Stomach (tissue), 4 donors: ENCODE data around the gene EDRF1.

ENCODE experiments used
- EP300 ChIP-seq: sonication (generic); formaldehyde crosslinking; IDR thresholded peaks from one replicate; pipeline ENCODE4 v1.6.1; 2017; ENCODE audit warnings: antibody characterized with exemption
- POLR2A ChIP-seq, 4 donors: fragments of 450-650 bp; IDR thresholded peaks; one replicate each; pipeline ENCODE4 v1.6.1; 2016; ENCODE audit warnings: antibody characterized with exemption in 4 of 4, control low read depth in 2 of 4, mild to moderate bottlenecking in 1 of 4, moderate library complexity in 1 of 4
- TF ChIP-seq, protein P1 (sequence below), 7 experiments: fragments of 450-650 bp in 4 of 7; fragments of 200-600 bp in 3 of 7; sonication (generic) in 3 of 7; IDR thresholded peaks; one replicate each; pipeline ENCODE4 v1.5.1; 2016 to 2019; ENCODE audit warnings: antibody characterized with exemption in 7 of 7, control low read depth in 2 of 7, mild to moderate bottlenecking in 1 of 7

DNA sequence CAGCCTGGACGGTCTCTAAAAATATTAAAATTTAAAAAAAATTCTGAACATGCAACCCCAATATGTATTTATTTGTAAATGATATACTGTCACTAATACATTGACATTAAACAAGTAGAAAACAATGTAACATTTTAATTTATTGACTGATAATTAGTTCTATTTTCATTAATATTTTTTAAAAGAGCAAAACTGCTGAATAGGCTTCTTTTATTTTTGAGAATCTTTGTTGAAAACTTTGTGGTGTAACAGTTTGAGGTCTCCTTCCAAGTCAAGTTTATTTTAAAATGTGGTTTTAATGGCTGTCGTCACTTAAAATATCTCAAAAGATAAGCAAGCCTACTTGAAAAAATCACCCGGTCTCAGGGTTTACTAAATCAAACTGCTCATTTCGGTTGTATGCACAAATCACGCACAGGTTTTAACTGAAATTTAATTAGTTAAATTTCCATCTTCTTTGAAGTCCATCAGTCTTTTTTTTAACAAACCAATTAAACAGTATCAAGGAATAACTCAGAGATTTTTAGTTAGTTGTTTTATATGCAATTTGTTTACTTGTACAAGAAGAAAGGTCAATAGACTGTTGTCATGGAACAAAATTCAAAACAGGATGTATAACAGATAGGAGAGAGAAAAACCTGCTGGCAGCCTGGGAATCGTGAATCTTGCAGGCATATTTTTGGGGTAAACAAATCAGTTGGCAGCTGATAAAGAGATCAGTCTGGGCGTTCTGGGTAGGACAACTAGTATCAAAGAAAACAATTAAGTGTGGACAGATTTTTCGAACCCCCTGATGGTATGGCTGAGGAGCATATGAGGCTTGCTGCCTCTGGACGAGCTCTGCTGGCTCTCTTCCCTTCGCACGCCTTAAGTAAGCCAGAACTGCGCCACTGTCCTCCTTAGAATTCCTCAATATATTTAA, 9.7 kb upstream of the EDRF1 start:
- TF ChIP-seq, protein P1, sequence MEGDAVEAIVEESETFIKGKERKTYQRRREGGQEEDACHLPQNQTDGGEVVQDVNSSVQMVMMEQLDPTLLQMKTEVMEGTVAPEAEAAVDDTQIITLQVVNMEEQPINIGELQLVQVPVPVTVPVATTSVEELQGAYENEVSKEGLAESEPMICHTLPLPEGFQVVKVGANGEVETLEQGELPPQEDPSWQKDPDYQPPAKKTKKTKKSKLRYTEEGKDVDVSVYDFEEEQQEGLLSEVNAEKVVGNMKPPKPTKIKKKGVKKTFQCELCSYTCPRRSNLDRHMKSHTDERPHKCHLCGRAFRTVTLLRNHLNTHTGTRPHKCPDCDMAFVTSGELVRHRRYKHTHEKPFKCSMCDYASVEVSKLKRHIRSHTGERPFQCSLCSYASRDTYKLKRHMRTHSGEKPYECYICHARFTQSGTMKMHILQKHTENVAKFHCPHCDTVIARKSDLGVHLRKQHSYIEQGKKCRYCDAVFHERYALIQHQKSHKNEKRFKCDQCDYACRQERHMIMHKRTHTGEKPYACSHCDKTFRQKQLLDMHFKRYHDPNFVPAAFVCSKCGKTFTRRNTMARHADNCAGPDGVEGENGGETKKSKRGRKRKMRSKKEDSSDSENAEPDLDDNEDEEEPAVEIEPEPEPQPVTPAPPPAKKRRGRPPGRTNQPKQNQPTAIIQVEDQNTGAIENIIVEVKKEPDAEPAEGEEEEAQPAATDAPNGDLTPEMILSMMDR (IDR thresholded peaks at IDR 0.05) = no peak
- TF ChIP-seq POLR2A (IDR thresholded peaks at IDR 0.05) (no peak), EP300 (no peak)
